Measurements from ENCODE around the gene EEPD1. TPM values are rescaled to one million over a fixed set of nuclear protein-coding genes. Genes with fewer than 3 reads are reported as not detected.

The EEPD1 gene
- polyA plus RNA-seq, 1 of the 3 experiments (the other 2 are of a cell fraction): 5.0 TPM

DNA sequence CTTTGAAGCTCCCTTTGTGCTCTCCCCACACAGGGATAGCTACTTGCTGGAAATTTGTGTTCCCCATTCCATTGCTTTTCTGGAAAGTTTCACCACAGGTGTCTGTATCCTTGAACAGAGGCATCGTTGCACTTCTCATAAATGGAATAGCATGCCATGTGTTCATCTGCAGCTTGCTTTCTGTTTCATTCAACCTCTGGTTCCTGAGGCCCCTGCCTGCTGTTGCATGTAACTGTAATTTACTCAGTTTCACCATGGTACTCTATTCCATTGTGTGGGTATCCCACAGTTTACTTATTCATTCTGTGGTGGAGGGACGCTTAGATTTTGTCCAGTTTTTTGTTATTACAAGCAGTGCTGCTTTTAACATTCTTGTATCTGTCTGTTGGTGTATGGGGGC, 32.0 kb downstream of the EEPD1 start:
- Histone ChIP-seq H3F3A (replicated peaks; ENCODE audit: insufficient read depth) (no peaks in the 10 kb centered on the region), H3K9me3 (no peaks in the 10 kb centered on the region), H3K9ac (no peak overlapping the region), H2AFZ (ENCODE audit: low read depth) (no peak overlapping the region), H3K36me3 (replicated peaks in 1 of 2; ENCODE audit: control insufficient read depth in 1 of 2, insufficient read depth in 2 of 2, low read length in 1 of 2) (no peaks in the 10 kb centered on the region), H3K27me3 (ENCODE audit: insufficient read depth) (no peaks in the 10 kb centered on the region), H3K9me2 (no peaks in the 10 kb centered on the region), H3K4me2 (no peak overlapping the region), H3K4me1 (ENCODE audit: control insufficient read depth in 1 of 2, insufficient read depth in 2 of 2, low read depth in 1 of 2, low read length in 1 of 2) (peaks cover 0 to 15% of the 10 kb centered on the region in 2 experiments; a peak in 1 of 4 replicates), H3K79me2 (ENCODE audit: insufficient read depth) (no peaks in the 10 kb centered on the region), H3K27ac (ENCODE audit: low read depth in 2 of 2, low read length in 1 of 2) (no peak overlapping the region), H3K4me3 (ENCODE audit: low read depth in 2 of 2, low read length in 1 of 2) (no peak overlapping the region), H4K20me1 (ENCODE audit: insufficient read depth) (no peaks in the 10 kb centered on the region)
- ChIA-PET POLR2A (no interaction called here), CTCF (interaction anchor here (0.6 to 1.3 kb wide), 3 partner anchors 18 to 106 kb away, joined by 3 to 6 read pairs (median 3); no protein-coding TSS in a partner anchor)
- WGBS (ENCODE audit: low lambda C conversion rate): 98% methylated on average over 2 of the region's 2 CpGs
- no peak for DNase-seq
- TF ChIP-seq GATA2 (CRISPR knock-in tag; IDR thresholded peaks at IDR 0.05) (no peak), EP300 (IDR thresholded peaks at IDR 0.05; ENCODE audit: borderline replicate concordance in 1 of 2, low read depth in 1 of 2, low read length in 1 of 2) (no peak), SMC3 (IDR thresholded peaks at IDR 0.05; ENCODE audit: low read depth, low read length) (no peak), FOXJ3 (CRISPR knock-in tag; IDR thresholded peaks at IDR 0.05) (no peak)

DNA sequence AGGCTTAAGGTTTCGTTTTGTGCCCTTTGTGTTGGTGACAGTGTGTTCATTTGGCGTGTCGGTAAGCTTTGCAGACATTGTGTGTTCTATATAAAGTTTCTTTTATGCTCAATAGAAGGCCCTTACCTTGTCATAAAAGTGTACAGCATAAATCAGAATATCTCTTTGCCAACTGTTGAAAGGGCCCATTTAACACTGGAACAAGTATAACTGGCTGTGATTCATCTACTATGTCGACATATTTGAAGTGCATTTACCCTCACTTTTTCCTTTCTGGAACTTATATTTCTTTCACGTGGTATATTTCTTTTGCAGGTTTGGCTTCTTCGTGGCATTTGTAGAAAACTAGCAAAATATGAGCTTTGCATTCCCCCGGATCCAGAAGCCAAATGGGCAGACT, 32.7 kb downstream of the EEPD1 start:
- no peak overlapping the region for H3K4me2 ChIP-seq
- TF ChIP-seq POLR2AphosphoS5 (IDR thresholded peaks at IDR 0.05; ENCODE audit: low read depth, low read length) (no peak), TCF12 (IDR thresholded peaks at IDR 0.05) (no peak), MXI1 (IDR thresholded peaks at IDR 0.05; ENCODE audit: low read depth, low read length) (no peak), GABPA (IDR thresholded peaks at IDR 0.05; ENCODE audit: low read depth) (no peak), RAD21 (IDR thresholded peaks at IDR 0.05; ENCODE audit: low read length) (no peak), USF1 (IDR thresholded peaks at IDR 0.05; ENCODE audit: borderline replicate concordance, low read depth) (no peak), YY1 (IDR thresholded peaks at IDR 0.05; ENCODE audit: low read depth) (no peak)
- TF ChIP-seq, protein P1, sequence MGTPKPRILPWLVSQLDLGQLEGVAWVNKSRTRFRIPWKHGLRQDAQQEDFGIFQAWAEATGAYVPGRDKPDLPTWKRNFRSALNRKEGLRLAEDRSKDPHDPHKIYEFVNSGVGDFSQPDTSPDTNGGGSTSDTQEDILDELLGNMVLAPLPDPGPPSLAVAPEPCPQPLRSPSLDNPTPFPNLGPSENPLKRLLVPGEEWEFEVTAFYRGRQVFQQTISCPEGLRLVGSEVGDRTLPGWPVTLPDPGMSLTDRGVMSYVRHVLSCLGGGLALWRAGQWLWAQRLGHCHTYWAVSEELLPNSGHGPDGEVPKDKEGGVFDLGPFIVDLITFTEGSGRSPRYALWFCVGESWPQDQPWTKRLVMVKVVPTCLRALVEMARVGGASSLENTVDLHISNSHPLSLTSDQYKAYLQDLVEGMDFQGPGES (IDR thresholded peaks at IDR 0.05; ENCODE audit: low read depth, low read length): no peak
- CTCF ChIA-PET: interaction anchor here (1.1 to 1.3 kb wide), 4 partner anchors 17 to 269 kb away, joined by 3 to 6 read pairs (median 4); no protein-coding TSS in a partner anchor
- H3K9ac ChIP-seq: no peak overlapping the region
- no peaks in the 10 kb centered on the region for H3K79me2 ChIP-seq (ENCODE audit: insufficient read depth)
- POLR2A ChIA-PET: no interaction called here
- no peaks in the 10 kb centered on the region for H3K9me3 ChIP-seq
- no peaks in the 10 kb centered on the region for H3K9me2 ChIP-seq
- no peaks in the 10 kb centered on the region for H3K36me3 ChIP-seq (replicated peaks in 1 of 2; ENCODE audit: control insufficient read depth in 1 of 2, insufficient read depth in 2 of 2, low read length in 1 of 2)
- H2AFZ ChIP-seq (ENCODE audit: low read depth): no peak overlapping the region
- H3K27ac ChIP-seq (ENCODE audit: low read depth in 2 of 2, low read length in 1 of 2): no peak overlapping the region
- no peak for DNase-seq
- H3K4me3 ChIP-seq (ENCODE audit: low read depth in 2 of 2, low read length in 1 of 2): no peak overlapping the region
- 88% methylated on average over 7 of the region's 7 CpGs for WGBS (ENCODE audit: low lambda C conversion rate)
- H3F3A ChIP-seq (replicated peaks; ENCODE audit: insufficient read depth): no peaks in the 10 kb centered on the region
- no peaks in the 10 kb centered on the region for H4K20me1 ChIP-seq (ENCODE audit: insufficient read depth)
- no peaks in the 10 kb centered on the region for H3K27me3 ChIP-seq (ENCODE audit: insufficient read depth)
- peaks cover 0 to 9% of the 10 kb centered on the region in 2 experiments; a peak in 1 of 4 replicates for H3K4me1 ChIP-seq (ENCODE audit: control insufficient read depth in 1 of 2, insufficient read depth in 2 of 2, low read depth in 1 of 2, low read length in 1 of 2)

Data from SK-N-SH (cell line).